H1 (cell line): ENCODE data around the gene SBK2. TPM values are rescaled to one million over a fixed set of nuclear protein-coding genes. Genes with fewer than 3 reads are reported as not detected.

Source experiments
- CBX8 ChIP-seq: fragments of 300-800, 300-1000 bp; sonication (generic); IDR thresholded peaks from 2 replicates; pipeline ENCODE4 v1.7.1; 2016; ENCODE audit warnings: low read depth, low read length, borderline replicate concordance
- CEBPB ChIP-seq: IDR thresholded peaks from 2 replicates; pipeline ENCODE4 v1.6.1; 2012; ENCODE audit warnings: low read depth, low read length
- CHD7 ChIP-seq: fragments of 300-600 bp; sonication (generic); IDR thresholded peaks from 2 replicates; pipeline ENCODE4 v1.7.1; 2012; ENCODE audit warnings: low read length, moderate library complexity, mild to moderate bottlenecking, inconsistent platforms; ENCODE audit not compliant: insufficient replicate concordance
- KDM5A ChIP-seq: fragments of 200-600 bp; IDR thresholded peaks from 2 replicates; pipeline ENCODE4 v1.7.1; 2012; ENCODE audit warnings: mild to moderate bottlenecking, low read length, inconsistent platforms, mixed read lengths
- POLR2AphosphoS5 ChIP-seq: IDR thresholded peaks from 2 replicates; pipeline ENCODE4 v1.6.1; 2011; ENCODE audit warnings: low read depth, low read length
- RAD21 ChIP-seq, 2 experiments: IDR thresholded peaks in 1 of 2; conservative IDR thresholded peaks in 1 of 2; 2 replicates each; pipeline ENCODE4 v1.6.1; 2011; ENCODE audit warnings: low read depth in 2 of 2, low read length in 2 of 2, improper control_type of control experiment in 1 of 2, inconsistent platforms in 1 of 2, mild to moderate bottlenecking in 1 of 2, moderate library complexity in 1 of 2
- TCF12 ChIP-seq: IDR thresholded peaks from 2 replicates; pipeline ENCODE4 v1.6.1; 2011; ENCODE audit warnings: low read depth, mild to moderate bottlenecking, low read length
- TEAD4 ChIP-seq: IDR thresholded peaks from 2 replicates; pipeline ENCODE4 v1.6.1; 2012; ENCODE audit warnings: low read depth, low read length, inconsistent platforms, mixed read lengths
- ZNF274 ChIP-seq: IDR thresholded peaks from 2 replicates; pipeline ENCODE4 v1.7.0; 2012; ENCODE audit warnings: low read length, borderline replicate concordance; ENCODE audit errors: extremely low read depth
- polyA plus RNA-seq, 7 experiments: library from polyadenylated mRNA; depleted of rRNA in 3 of 7; stranded (reverse) in 5 of 7; unstranded in 2 of 7; fragments of >200 nt in 5 of 7; fragments of 200-250 nt in 2 of 7; gene quantifications; 1 replicate in 5 of 7; 2 replicates in 1 of 7; 4 replicates in 1 of 7; pipeline versions ENCODE4 v1.2.1 to v1.2.3, GENCODE V29; 2011 to 2013; ENCODE audit warnings: missing spikeins in 2 of 7, mixed read lengths in 2 of 7
- total RNA-seq: library from RNA; stranded (reverse); fragmentation: NEBNext Ultra II Directional; extraction: Animal tissue kit (Norgen Biotek cat#: 25700); gene quantifications from 2 replicates; pipeline ENCODE4 v1.2.1, GENCODE V29; 2021

The SBK2 gene
- total and polyA plus RNA-seq, 2 of the 8 experiments (the other 6 are each of a cell fraction or from before 2014, with no cell fraction given): 3.2 to 4.1 TPM

GRCh38 chr19:55491546-55492360 is 45.2 kb downstream of the SBK2 start (continued):
- TF ChIP-seq CBX8 (no peak), CEBPB (no peak), POLR2AphosphoS5 (no peak), KDM5A (no peak), TCF12 (no peak), ZNF274 (no peak), RAD21 (IDR thresholded peaks at IDR 0.05 in 1 of 2, conservative IDR thresholded peaks at IDR 0.05 in 1 of 2; ENCODE audit: low read depth in 2 of 2, low read length in 2 of 2) (no peak), CHD7 (no peak), TEAD4 (no peak)
